Caco-2 (cell line): Measurements from ENCODE around the gene SLC3A2. TPM values are rescaled to one million over a fixed set of nuclear protein-coding genes. Genes with fewer than 3 reads are reported as not detected.

Source experiments
- BruUV-seq: library from RNA; stranded (reverse); fragments of 400-500 nt; replicated peaks from 2 replicates; lab custom pipeline; 2021; lab: Mats Ljungman, UMichigan
- CTCF ChIA-PET: fragments of 300-600 bp; sonication (Branson Sonifier 250); formaldehyde crosslinking; loops from one replicate; lab custom pipeline; 2022; ENCODE audit warnings: antibody characterized with exemption; lab: Charles Lee
- POLR2A ChIA-PET: fragments of 300-600 bp; sonication (Branson Sonifier 250); formaldehyde crosslinking; loops from one replicate; lab custom pipeline; 2022; ENCODE audit warnings: antibody characterized with exemption; lab: Charles Lee
- DNase-seq, 2 experiments: peaks; one replicate each; pipeline versions ENCODE4 v3.0.0 to v3.0.0-alpha.2; 2020 to 2022
- H3K27me3 ChIP-seq: replicated peaks from 2 replicates; pipeline ENCODE4 v1.6.0; 2011; ENCODE audit warnings: low read length; ENCODE audit not compliant: control insufficient read depth, insufficient read depth
- H3K36me3 ChIP-seq: 2 replicates; pipeline ENCODE4 v1.5.1; 2011; ENCODE audit warnings: low read length; ENCODE audit not compliant: control insufficient read depth, insufficient read depth
- H3K4me1 ChIP-seq: fragments of 250-450 bp; sonication (Bioruptor Pico); 2 replicates; pipeline ENCODE4 v1.5.1; 2020; ENCODE audit warnings: mild to moderate bottlenecking
- H3K4me3 ChIP-seq: 2 replicates; pipeline ENCODE4 v1.5.1; 2011; ENCODE audit warnings: low read depth, mild to moderate bottlenecking, control low read depth, low read length
- H3K9me3 ChIP-seq: fragments of 250-450 bp; sonication (Bioruptor Pico); 2 replicates; pipeline ENCODE4 v1.5.1; 2020; ENCODE audit warnings: mild to moderate bottlenecking, moderate library complexity
- H3K27ac Mint-ChIP-seq: one replicate; pipeline ENCODE4 v1.8.0; 2022; ENCODE audit warnings: mixed read lengths; ENCODE audit not compliant: unreplicated experiment
- H3K27me3 Mint-ChIP-seq: one replicate; pipeline ENCODE4 v1.8.0; 2022; ENCODE audit warnings: mixed read lengths; ENCODE audit not compliant: insufficient read depth, unreplicated experiment
- H3K36me3 Mint-ChIP-seq: one replicate; pipeline ENCODE4 v1.8.0; 2022; ENCODE audit warnings: mild to moderate bottlenecking, mixed read lengths; ENCODE audit not compliant: insufficient read depth, unreplicated experiment
- H3K4me1 Mint-ChIP-seq: one replicate; pipeline ENCODE4 v1.8.0; 2022; ENCODE audit warnings: low read depth, mixed read lengths; ENCODE audit not compliant: unreplicated experiment
- H3K4me3 Mint-ChIP-seq: one replicate; pipeline ENCODE4 v1.8.0; 2022; ENCODE audit warnings: mild to moderate bottlenecking, moderate library complexity, mixed read lengths; ENCODE audit not compliant: unreplicated experiment
- H3K9me3 Mint-ChIP-seq: one replicate; pipeline ENCODE4 v1.8.0; 2022; ENCODE audit warnings: mixed read lengths; ENCODE audit not compliant: unreplicated experiment
- CTCF ChIP-seq, 2 experiments: fragments of 200-600 bp in 1 of 2; IDR thresholded peaks; 1 replicate in 1 of 2; 2 replicates in 1 of 2; pipeline versions ENCODE4 v1.5.1 to v1.8.0; 2011 to 2022; ENCODE audit warnings: antibody characterized with exemption in 1 of 2, control low read depth in 1 of 2, inconsistent platforms in 1 of 2, low read depth in 1 of 2, low read length in 1 of 2, mild to moderate bottlenecking in 1 of 2, moderate library complexity in 1 of 2; ENCODE audit not compliant: insufficient read depth in 1 of 2, severe bottlenecking in 1 of 2, unreplicated experiment in 1 of 2
- intact Hi-C: fragments of 100-400 bp; cut with micrococcal nuclease; formaldehyde crosslinking; loops from one replicate; pipeline ENCODE4 v1.10.0; 2022; ENCODE audit not compliant: unreplicated experiment
- total RNA-seq: library from RNA; stranded (reverse); gene quantifications from 2 replicates; pipeline ENCODE4 v1.2.3, GENCODE V29; 2022

Gene SLC3A2
- total RNA-seq, 1 experiment from 2014 or later, result 879 TPM

- Mint-ChIP-seq H3K27me3 (no peaks in the 10 kb centered on the region), H3K4me3 (no peak overlapping the region), H3K27ac (no peak overlapping the region), H3K9me3 (no peaks in the 10 kb centered on the region), H3K4me1 (no peaks in the 10 kb centered on the region), H3K36me3 (no peaks in the 10 kb centered on the region)
- H3K27me3 ChIP-seq, result no peaks in the 10 kb centered on the region
- no peak for DNase-seq
- CTCF ChIA-PET, result interaction anchor here (7.5 kb wide), 1 partner anchor 111 kb away, joined by 103 read pairs; no protein-coding TSS in a partner anchor
- POLR2A ChIA-PET, result no interaction called here
- intact Hi-C loops, result no loop called here
- H3K4me1 ChIP-seq, result peaks cover 9% of the 10 kb centered on the region; the same call in 1 of the 2 replicates
- no peak for TF ChIP-seq CTCF (IDR thresholded peaks at IDR 0.05; ENCODE audit: insufficient read depth in 1 of 2, low read depth in 1 of 2, low read length in 1 of 2, severe bottlenecking in 1 of 2, unreplicated experiment in 1 of 2)
- no peaks in the 10 kb centered on the region for H3K9me3 ChIP-seq
- no peaks in the 10 kb centered on the region for H3K36me3 ChIP-seq
- H3K4me3 ChIP-seq, result no peak overlapping the region
- no TSS peak for BruUV-seq
Observed at GRCh38 chr11:62911137-62912130, 30.7 kb downstream of the SLC3A2 start.

- H3K4me3 Mint-ChIP-seq, result no peak overlapping the region
- no peaks in the 10 kb centered on the region for H3K4me1 Mint-ChIP-seq
- no peak overlapping the region for H3K27ac Mint-ChIP-seq
- H3K27me3 Mint-ChIP-seq, result no peaks in the 10 kb centered on the region
- BruUV-seq, result no TSS peak
- no peaks in the 10 kb centered on the region for H3K36me3 Mint-ChIP-seq
- Histone ChIP-seq H3K4me1 (peaks cover 9% of the 10 kb centered on the region; the same call in 1 of the 2 replicates), H3K4me3 (no peak overlapping the region), H3K9me3 (no peaks in the 10 kb centered on the region), H3K27me3 (no peaks in the 10 kb centered on the region), H3K36me3 (no peaks in the 10 kb centered on the region)
- intact Hi-C loops, result no loop called here
- no peak for TF ChIP-seq CTCF (IDR thresholded peaks at IDR 0.05; ENCODE audit: insufficient read depth in 1 of 2, low read depth in 1 of 2, low read length in 1 of 2, severe bottlenecking in 1 of 2, unreplicated experiment in 1 of 2)
- ChIA-PET POLR2A (no interaction called here), CTCF (no interaction called here)
- no peaks in the 10 kb centered on the region for H3K9me3 Mint-ChIP-seq
- DNase-seq, result no peak
Observed at GRCh38 chr11:62912268-62912667, 31.6 kb downstream of the SLC3A2 start.

- POLR2A ChIA-PET, result no interaction called here
- H3K4me1 ChIP-seq, result peaks cover 12% of the 10 kb centered on the region
- no peaks in the 10 kb centered on the region for H3K27me3 ChIP-seq
- no peaks in the 10 kb centered on the region for H3K9me3 Mint-ChIP-seq
- H3K36me3 Mint-ChIP-seq, result no peaks in the 10 kb centered on the region
- H3K4me3 ChIP-seq, result no peak overlapping the region
- no peaks in the 10 kb centered on the region for H3K27me3 Mint-ChIP-seq
- intact Hi-C loops, result no loop called here
- BruUV-seq, result no TSS peak
- CTCF ChIA-PET, result interaction anchor here (1.0 to 1.9 kb wide), 2 partner anchors 61 to 109 kb away, joined by 4 to 5 read pairs; no protein-coding TSS in a partner anchor
- TF ChIP-seq CTCF (IDR thresholded peaks at IDR 0.05; ENCODE audit: insufficient read depth in 1 of 2, low read depth in 1 of 2, low read length in 1 of 2, severe bottlenecking in 1 of 2, unreplicated experiment in 1 of 2), result no peak
- H3K27ac Mint-ChIP-seq, result no peak overlapping the region
- peaks cover 4% of the 10 kb centered on the region for H3K4me1 Mint-ChIP-seq
- H3K4me3 Mint-ChIP-seq, result no peak overlapping the region
- DNase-seq, result no peak
- H3K36me3 ChIP-seq, result no peaks in the 10 kb centered on the region
- no peaks in the 10 kb centered on the region for H3K9me3 ChIP-seq
Observed at GRCh38 chr11:62914416-62914815, 33.7 kb downstream of the SLC3A2 start.
